ENCODE data around the gene SORCS2.

SORCS2 gene

DNA sequence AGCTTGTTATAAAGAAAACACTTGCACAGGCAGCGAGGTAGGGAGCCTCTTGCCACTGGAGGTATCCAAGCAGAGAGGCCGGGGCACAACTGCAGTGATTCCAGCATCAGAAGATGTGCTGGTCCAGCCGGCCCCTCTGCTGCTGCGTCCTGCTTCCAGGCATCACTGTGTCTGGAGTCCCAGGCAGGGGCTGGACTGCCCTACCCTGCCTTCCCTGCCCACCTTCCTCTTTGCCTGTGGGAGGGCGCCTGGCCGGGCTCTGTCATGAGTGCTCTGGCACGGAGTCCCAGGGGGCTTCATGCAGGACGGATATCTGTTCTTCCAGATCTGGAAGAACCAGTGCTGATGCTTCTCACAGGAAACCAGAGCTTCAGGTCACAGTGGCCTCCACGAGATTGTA is 430.0 kb downstream of the SORCS2 start:
- TF ChIP-seq, protein P1, sequence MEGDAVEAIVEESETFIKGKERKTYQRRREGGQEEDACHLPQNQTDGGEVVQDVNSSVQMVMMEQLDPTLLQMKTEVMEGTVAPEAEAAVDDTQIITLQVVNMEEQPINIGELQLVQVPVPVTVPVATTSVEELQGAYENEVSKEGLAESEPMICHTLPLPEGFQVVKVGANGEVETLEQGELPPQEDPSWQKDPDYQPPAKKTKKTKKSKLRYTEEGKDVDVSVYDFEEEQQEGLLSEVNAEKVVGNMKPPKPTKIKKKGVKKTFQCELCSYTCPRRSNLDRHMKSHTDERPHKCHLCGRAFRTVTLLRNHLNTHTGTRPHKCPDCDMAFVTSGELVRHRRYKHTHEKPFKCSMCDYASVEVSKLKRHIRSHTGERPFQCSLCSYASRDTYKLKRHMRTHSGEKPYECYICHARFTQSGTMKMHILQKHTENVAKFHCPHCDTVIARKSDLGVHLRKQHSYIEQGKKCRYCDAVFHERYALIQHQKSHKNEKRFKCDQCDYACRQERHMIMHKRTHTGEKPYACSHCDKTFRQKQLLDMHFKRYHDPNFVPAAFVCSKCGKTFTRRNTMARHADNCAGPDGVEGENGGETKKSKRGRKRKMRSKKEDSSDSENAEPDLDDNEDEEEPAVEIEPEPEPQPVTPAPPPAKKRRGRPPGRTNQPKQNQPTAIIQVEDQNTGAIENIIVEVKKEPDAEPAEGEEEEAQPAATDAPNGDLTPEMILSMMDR (IDR thresholded peaks at IDR 0.05; ENCODE audit: low read depth, low read length, missing control alignments), result no peak
- Histone ChIP-seq H3K4me3 (ENCODE audit: low read depth, low read length) (no peak overlapping the region), H3K27ac (no peak overlapping the region), H3K36me3 (replicated peaks) (no peaks in the 10 kb centered on the region), H3K27me3 (replicated peaks) (no peaks in the 10 kb centered on the region)
- no peak for DNase-seq
- in situ Hi-C loops (cut with HindIII; ENCODE audit: low pct_ligation_motif_present, low sequenced_read_pairs), result no loop called here

DNA sequence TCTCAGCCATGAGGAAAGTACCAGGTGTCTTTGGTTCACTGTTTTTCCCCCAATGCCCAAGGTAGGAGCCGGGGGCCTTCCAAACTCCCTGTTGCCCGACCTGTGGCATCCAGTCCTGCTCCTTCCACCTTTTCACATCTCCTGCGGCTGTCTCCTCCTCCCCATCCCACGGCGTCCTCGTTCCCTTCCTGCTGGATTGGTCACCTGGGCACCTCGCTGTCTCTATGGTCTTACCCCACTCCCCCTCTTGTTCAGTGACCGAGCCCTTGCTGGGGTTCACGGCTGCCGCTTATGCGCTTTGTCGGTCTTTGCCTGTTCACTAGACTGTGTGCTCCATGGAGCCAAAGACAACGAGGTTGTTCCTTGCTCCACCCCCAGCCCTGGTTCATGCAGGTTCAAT is 431.1 kb downstream of the SORCS2 start:
- DNase-seq, result no peak
- Histone ChIP-seq H3K27ac (no peak overlapping the region), H3K36me3 (replicated peaks) (no peaks in the 10 kb centered on the region), H3K4me3 (ENCODE audit: low read depth, low read length) (no peak overlapping the region), H3K27me3 (replicated peaks) (no peaks in the 10 kb centered on the region)
- TF ChIP-seq, protein P1 (IDR thresholded peaks at IDR 0.05; ENCODE audit: low read depth, low read length, missing control alignments), result no peak
- in situ Hi-C loops (cut with HindIII; ENCODE audit: low pct_ligation_motif_present, low sequenced_read_pairs), result no loop called here

DNA sequence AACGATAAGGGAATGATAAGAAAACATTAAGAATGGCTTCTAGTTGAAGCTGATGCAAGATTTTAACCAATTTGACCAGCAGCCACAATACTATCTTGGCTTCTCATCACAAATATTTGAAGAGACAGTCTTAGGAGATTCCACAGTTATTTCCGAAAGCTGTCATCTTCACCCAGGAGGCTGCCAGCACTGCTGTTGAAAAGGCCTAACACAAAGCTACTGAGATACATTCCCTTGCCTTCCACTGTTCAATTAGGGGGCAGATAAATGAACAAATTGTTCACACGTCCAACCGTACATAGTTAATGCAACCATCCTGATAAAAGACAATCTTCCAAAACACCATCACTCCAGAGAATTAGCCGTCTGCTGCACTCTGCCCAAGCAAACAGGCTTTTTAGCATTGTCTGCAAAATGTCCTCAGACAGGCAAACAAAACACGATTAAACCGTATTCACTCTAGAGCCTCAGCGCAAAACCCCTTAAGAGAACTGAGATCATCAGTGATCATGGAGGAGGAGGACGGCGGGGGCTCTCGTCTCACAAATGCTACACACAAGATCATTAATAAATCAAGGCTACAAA is 432.1 kb downstream of the SORCS2 start:
- H3K27me3 ChIP-seq (replicated peaks), result no peaks in the 10 kb centered on the region
- H3K4me3 ChIP-seq (ENCODE audit: low read depth, low read length), result no peak overlapping the region
- H3K36me3 ChIP-seq (replicated peaks), result no peaks in the 10 kb centered on the region
- TF ChIP-seq, protein P1 (IDR thresholded peaks at IDR 0.05; ENCODE audit: low read depth, low read length, missing control alignments), result no peak
- H3K27ac ChIP-seq, result no peak overlapping the region
- DNase-seq, result no peak
- in situ Hi-C loops (cut with HindIII; ENCODE audit: low pct_ligation_motif_present, low sequenced_read_pairs), result no loop called here

DNA sequence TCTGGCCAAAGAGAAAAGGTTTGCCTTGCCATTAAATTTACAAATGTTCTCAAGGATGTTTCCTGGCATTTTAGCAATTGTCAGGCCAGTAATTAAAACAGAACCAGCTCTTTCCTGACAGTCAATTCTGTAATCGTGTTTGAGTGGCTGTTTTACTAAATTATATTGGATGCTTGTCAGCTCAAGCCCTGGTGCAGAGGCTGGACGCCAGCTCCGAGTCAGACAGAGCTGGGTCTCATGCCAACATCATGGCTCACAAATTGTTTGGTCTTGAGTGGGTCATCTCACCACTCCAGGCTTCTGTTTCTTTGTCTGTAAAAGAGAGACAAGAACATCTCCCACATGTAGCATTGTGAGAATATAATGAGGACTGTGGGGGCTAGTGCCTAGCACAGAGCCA is 432.7 kb downstream of the SORCS2 start:
- no peaks in the 10 kb centered on the region for H3K27me3 ChIP-seq (replicated peaks)
- TF ChIP-seq, protein P1 (IDR thresholded peaks at IDR 0.05; ENCODE audit: low read depth, low read length, missing control alignments), result no peak
- H3K4me3 ChIP-seq (ENCODE audit: low read depth, low read length), result no peak overlapping the region
- H3K27ac ChIP-seq, result no peak overlapping the region
- in situ Hi-C loops (cut with HindIII; ENCODE audit: low pct_ligation_motif_present, low sequenced_read_pairs), result no loop called here
- no peak for DNase-seq
- no peaks in the 10 kb centered on the region for H3K36me3 ChIP-seq (replicated peaks)

DNA sequence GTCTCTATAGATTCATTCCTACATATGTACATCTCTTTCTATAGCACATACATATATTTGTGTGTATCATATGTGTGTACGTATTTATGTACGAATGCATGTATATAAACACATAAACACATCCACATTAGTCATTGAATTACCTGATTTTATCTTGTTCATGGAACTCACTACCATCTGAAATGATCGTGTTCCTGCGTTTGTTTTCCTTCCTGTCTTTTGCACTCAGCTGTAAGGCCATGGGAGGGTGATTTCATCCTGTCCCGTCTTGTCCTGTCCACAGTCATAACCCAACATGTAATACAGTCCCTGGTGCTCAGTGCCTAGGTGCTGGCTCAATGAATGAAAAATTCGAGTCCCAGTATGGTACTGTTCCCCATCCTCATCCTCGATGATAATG is 434.2 kb downstream of the SORCS2 start:
- Histone ChIP-seq H3K36me3 (replicated peaks) (no peaks in the 10 kb centered on the region), H3K27me3 (replicated peaks) (no peaks in the 10 kb centered on the region), H3K27ac (no peak overlapping the region), H3K4me3 (ENCODE audit: low read depth, low read length) (no peak overlapping the region)
- no peak for DNase-seq
- TF ChIP-seq, protein P1 (IDR thresholded peaks at IDR 0.05; ENCODE audit: low read depth, low read length, missing control alignments), result no peak
- in situ Hi-C loops (cut with HindIII; ENCODE audit: low pct_ligation_motif_present, low sequenced_read_pairs), result no loop called here

Measured in brain microvascular endothelial cell (primary cell).